ENCODE measurements around the gene RABGAP1.

DNA sequence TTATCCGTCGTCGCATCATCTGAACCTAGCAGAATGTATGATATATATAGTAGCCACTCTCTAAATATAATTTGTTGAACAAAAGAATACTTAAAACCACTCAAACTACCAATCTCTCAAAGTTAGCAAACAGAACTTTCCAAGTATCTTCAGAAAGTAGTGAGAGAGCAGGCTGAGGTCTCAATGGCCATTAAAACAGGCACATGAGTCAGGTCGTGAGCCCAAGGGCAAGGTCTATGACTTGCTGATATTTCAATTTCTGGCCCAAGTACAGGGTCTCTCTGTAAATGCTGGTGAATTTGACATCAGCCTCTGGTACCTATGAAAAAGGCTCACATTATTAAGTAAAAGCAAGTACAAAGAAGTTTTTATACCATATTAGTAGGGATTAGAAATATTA is 187.8 kb downstream of the RABGAP1 start:
- TF ChIP-seq, protein P1, sequence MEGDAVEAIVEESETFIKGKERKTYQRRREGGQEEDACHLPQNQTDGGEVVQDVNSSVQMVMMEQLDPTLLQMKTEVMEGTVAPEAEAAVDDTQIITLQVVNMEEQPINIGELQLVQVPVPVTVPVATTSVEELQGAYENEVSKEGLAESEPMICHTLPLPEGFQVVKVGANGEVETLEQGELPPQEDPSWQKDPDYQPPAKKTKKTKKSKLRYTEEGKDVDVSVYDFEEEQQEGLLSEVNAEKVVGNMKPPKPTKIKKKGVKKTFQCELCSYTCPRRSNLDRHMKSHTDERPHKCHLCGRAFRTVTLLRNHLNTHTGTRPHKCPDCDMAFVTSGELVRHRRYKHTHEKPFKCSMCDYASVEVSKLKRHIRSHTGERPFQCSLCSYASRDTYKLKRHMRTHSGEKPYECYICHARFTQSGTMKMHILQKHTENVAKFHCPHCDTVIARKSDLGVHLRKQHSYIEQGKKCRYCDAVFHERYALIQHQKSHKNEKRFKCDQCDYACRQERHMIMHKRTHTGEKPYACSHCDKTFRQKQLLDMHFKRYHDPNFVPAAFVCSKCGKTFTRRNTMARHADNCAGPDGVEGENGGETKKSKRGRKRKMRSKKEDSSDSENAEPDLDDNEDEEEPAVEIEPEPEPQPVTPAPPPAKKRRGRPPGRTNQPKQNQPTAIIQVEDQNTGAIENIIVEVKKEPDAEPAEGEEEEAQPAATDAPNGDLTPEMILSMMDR (IDR thresholded peaks at IDR 0.05) = no peak
- TF ChIP-seq EP300 (IDR thresholded peaks at IDR 0.05) = no peak
- no peak for TF ChIP-seq POLR2A (IDR thresholded peaks at IDR 0.05; ENCODE audit: low read depth)
- no peak for TF ChIP-seq POLR2AphosphoS5 (IDR thresholded peaks at IDR 0.05)

Data from esophagus muscularis mucosa (tissue), 4 donors.